ENCODE results near the gene WFDC8.

Gene WFDC8

GRCh38 chr20:45547206-45547770 lies 31.8 kb downstream of the WFDC8 start, which contains the start of gene EPPIN:
Gene EPPIN, minus strand, starts transcription at chr20:45547401. Its CDS starts 44 bp downstream, at chr20:45547357.
- DNase-seq (ENCODE audit: low read depth): no peak

- no peak for DNase-seq (ENCODE audit: low read depth)
These were observed 33.2 kb downstream of the WFDC8 start for GRCh38 chr20:45545754-45546453.

DNA sequence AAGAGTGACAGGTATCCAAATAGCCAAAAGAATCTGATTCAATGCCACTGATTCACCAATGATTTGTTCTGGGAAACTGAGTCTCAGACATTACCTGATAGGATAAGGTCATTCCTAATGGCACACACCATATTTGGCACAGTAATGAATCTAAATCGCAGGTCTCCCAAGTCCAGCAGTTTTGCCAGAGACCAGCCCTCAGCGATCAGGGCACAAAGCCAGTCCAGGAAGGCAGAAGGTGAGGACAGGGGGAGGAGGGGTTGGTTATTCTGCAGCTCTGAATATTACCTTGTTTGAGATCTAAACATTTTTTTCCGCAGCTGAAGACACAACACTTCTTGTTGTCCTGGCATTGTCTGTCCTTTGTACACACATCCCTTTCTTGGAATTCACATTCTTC lies 33.7 kb downstream of the WFDC8 start:
- DNase-seq (ENCODE audit: low read depth): no peak

DNA sequence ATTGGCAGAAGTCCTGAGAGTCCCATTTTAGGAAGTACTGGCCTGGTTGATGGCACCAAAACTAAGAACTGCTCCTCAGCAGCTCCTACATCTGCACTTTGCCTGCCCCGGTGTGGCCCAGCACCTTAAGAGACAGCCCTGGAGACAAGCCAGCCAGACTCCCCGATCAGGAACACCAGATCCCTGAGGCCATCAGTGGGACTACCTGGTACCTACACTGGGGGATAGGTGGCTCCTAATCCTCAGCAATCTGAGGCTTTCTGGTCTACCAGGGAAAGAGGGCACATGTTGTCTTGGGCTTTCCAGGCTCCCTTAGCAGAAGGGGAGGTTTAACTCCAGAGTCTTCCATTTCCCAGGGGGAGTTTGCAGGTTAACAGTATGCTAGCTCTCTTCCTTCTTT lies 39.7 kb downstream of the WFDC8 start, which contains the start of gene WFDC6:
Gene WFDC6 (minus strand): TSS at position 101 of the 400 bp plus-strand sequence. CDS start 75 bp downstream, at position 26.
- no peak for DNase-seq (ENCODE audit: low read depth)

GRCh38 chr20:45538209-45538799 lies 40.8 kb downstream of the WFDC8 start:
- no peak for DNase-seq (ENCODE audit: low read depth)

- DNase-seq (ENCODE audit: low read depth): no peak
These were observed 51.8 kb downstream of the WFDC8 start for GRCh38 chr20:45527294-45527693.

GRCh38 chr20:45523821-45524220 lies 55.3 kb downstream of the WFDC8 start:
- no peak for DNase-seq (ENCODE audit: low read depth)

DNA sequence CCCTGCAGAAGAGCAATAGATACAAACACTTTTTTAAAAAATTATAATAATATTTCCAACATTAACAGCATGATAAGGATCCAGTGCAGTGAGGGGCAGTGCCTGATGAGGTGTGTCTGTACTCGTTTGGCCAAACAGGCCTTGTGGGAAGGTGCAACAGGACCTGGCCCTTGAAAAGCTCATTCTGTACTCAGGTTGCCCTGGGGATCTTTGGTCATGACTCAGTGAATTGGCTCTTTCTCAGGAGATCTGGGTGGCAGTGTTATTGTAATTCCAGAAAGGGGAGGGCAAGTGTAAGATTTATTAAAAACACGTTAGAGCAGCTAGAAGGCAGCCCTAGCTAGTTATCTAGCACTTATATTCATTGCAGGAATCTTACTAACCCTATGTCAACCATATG lies 60.8 kb downstream of the WFDC8 start:
- no peak for DNase-seq (ENCODE audit: low read depth)

- DNase-seq (ENCODE audit: low read depth): no peak
These were observed 63.8 kb downstream of the WFDC8 start, which contains the start of gene SPINT3 for GRCh38 chr20:45515147-45515913. Gene SPINT3, minus strand, starts transcription at chr20:45515622. Its CDS starts 14 bp downstream, at chr20:45515608.

DNA sequence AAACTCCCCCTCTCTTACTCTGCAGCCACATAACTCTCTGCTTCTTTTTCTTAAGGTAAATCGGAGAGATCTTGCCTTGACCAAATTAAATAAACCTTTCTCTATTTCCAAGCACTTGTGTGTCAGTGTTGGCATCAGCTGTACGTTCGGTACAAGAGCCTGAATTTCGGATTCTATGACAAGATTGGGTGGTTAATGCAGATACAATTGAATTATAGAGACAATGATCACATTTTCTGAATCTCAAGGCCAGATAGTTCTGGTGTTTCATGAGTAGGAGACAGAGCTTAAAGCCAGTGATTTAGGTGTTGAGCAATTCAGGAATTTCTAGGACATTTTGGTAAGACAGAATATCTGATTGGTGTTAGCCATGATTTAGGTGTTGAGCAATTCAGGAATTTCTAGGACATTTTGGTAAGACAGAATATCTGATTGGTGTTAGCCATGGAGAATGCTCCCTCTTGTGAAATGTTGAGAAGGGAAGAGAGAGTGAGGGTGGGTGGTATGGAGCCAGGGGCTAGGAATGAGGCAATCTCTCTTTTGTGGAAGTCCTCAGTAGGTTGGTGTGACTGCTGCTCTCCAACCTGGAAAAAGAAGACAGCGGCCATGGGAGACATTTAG lies 68.7 kb downstream of the WFDC8 start:
- no peak for DNase-seq (ENCODE audit: low read depth)

DNA sequence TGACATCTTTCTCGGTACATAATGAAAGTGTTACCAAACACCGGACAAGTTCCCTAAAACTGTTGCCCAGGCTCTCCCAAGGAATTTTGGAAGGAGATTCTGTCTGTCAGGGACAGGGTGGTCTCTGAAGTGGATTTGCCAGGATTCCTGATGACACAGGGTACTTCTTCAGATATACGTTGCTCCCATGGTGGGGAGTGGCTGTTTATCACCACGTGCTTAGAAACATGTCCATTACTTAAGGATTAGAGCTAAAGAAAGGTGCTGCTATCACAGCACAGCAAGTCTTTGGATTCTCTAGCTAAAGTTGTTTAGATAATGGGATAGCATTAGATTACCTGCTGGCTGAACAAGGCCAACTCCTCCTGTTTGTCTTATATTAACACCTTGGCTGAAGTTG lies 70.0 kb downstream of the WFDC8 start:
- no peak for DNase-seq (ENCODE audit: low read depth)

GRCh38 chr20:45508068-45508886 lies 70.8 kb downstream of the WFDC8 start:
- no peak for DNase-seq (ENCODE audit: low read depth)

- no peak for DNase-seq (ENCODE audit: low read depth)
These were observed 71.9 kb downstream of the WFDC8 start for GRCh38 chr20:45507011-45507820.

- no peak for DNase-seq (ENCODE audit: low read depth)
These were observed 72.7 kb downstream of the WFDC8 start for GRCh38 chr20:45506398-45506797.

GRCh38 chr20:45503403-45503802 lies 75.7 kb downstream of the WFDC8 start:
- DNase-seq (ENCODE audit: low read depth): no peak

GRCh38 chr20:45502561-45502960 lies 76.5 kb downstream of the WFDC8 start:
- no peak for DNase-seq (ENCODE audit: low read depth)

Data from stimulated activated CD8-positive, alpha-beta memory T cell treated with anti-CD3 and anti-CD28 coated beads, Interleukin-15, amount 100 ng/mL, for 1 hour (primary cell).